Occipital lobe (tissue), 2 donors: Measurements from ENCODE around the gene SYNGAP1. TPM values are rescaled to one million over a fixed set of nuclear protein-coding genes. Genes with fewer than 3 reads are reported as not detected.
"Not testable (repeated sequence)": the region's sequence is repeated elsewhere in the genome, so short reads cannot be mapped to it uniquely, and the experiment has no call there.

Experiments
- DNase-seq: peaks from one replicate; lab custom pipeline; 2025; lab: John Stamatoyannopoulos, UW
- total RNA-seq: library from RNA; depleted of rRNA; stranded (reverse); fragments of >200 nt; gene quantifications from one replicate; pipeline ENCODE4 v1.2.3, GENCODE V29; 2014

The SYNGAP1 gene
- total RNA-seq, result 21.5 TPM

GRCh38 chr6:33419580-33420490 lies at the start of gene SYNGAP1:
Gene SYNGAP1, plus strand, starts transcription at chr6:33420065. Its CDS starts 200 bp downstream, at chr6:33420265.
- peak; percentile 59 for DNase-seq

DNA sequence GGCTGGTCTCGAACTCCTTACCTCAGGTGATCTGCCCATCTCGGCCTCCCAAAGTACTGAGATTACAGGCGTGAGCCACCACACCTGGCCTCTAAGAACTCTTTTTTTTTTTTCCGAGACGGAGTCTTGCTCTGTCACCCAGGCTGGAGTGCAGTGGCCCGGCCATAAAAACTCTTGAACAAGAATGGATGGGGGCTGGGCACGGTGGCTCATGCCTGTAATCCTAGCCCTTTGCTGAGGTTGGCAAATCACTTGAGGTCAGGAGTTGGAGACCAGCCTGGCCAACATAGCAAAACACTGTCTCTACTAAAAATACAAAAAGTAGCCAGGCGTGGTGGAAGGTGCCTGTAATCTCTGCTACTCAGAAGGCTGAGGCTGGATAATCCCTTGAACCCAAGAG lies 48.0 kb upstream of the SYNGAP1 start:
- not testable (repeated sequence) for DNase-seq

GRCh38 chr6:33372526-33373123 lies 47.2 kb upstream of the SYNGAP1 start:
- DNase-seq, result no peak

- DNase-seq, result no peak
Measured at GRCh38 chr6:33373960-33374910, 45.6 kb upstream of the SYNGAP1 start.

- DNase-seq, result no peak
Measured at GRCh38 chr6:33375143-33375671, 44.7 kb upstream of the SYNGAP1 start.

DNA sequence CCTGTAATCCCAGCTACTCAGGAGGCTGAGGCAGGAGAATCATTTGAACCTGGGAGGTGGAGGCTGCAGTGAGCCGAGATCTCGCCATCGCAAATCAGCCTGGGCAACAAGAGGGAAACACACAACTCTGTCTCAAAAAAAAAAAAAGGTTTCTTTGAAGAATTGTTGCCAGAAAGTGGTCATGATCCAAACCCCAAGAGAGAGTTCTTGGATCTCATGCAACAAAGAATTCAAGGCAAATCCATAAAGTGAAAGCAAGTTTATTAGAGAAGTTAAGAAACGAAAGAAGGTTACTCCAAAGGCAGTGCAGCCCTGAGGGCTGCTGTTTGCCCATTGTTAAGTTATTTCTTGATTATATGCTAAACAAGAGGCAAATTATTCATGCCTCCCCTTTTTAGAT lies 42.7 kb upstream of the SYNGAP1 start:
- DNase-seq, result no peak

DNA sequence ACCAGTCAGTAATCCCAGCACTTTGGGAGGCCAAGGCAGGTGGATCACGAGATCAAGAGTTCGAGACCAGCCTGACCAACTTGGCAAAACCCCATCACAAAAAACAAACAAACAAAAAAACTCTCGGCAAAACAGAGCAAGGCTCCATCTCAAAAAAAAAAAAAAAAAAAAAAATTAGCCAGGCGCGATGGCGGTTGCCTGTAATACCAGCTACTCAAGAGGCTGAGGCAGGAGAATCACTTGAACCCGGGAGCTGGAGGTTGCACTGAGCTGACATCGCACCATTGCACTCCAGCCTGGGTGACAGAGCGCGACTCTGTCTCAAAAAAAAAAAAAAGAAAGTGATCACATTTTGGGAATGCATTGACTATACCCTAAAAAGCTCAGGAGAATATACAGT lies 40.7 kb upstream of the SYNGAP1 start:
- not testable (repeated sequence) for DNase-seq

DNA sequence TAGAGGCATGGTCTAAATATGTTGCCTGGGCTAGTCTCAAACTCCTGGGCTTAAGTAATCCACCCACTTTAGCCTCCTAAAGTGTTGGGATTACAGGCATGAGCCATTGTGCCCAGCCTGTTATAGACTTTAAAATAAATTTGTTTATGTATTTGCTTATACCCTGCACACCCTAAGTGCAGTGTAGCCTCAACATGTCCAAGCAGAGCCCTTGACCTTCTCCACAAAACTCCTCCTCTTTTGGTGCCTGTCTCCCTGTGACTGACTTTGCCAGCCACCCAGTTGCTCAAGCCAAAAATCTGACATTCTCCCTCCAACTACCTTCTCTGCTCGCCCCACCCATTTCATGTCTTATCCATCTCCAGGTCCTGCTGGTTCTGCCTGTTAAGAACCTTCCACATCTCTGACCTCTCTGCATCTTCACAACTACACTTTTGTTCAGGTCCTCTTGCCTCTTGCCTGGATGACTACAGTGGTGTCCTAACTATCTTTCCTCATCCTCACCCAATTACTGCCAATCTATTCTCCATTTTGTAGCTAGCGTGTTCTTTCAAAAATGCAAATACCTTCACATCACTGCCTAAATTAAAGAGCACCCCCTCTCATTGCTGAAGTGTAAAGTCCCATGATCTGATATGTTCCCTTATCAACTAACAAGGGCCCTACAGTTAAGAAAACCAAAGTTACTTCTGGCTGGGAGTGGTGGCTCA lies 39.4 kb upstream of the SYNGAP1 start:
- no peak for DNase-seq

- DNase-seq, result no peak
Measured at GRCh38 chr6:33383427-33384185, 36.3 kb upstream of the SYNGAP1 start.

- no peak for DNase-seq
Measured at GRCh38 chr6:33384581-33385020, 35.3 kb upstream of the SYNGAP1 start.

DNA sequence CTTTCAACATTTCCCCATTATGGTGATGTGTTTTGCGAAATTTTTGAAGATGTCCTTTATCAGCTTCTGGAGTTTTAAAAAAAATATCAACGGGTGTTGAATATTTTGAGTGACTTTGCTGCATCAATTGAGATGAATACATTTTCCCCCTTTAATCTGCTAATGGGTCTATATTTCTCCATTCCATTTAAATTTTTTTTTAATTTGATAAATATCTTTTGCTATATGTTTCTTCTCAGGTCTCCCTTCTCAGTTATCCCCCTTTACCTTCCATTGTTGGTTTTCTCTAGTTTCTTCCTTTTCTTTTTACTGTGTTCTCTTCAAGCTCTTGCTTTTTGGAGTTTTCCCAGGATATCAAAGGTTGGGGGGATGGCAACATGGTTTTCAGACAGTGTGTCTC lies 29.7 kb upstream of the SYNGAP1 start:
- DNase-seq, result no peak

- DNase-seq, result no peak
Measured at GRCh38 chr6:33390767-33391277, 29.0 kb upstream of the SYNGAP1 start.

DNA sequence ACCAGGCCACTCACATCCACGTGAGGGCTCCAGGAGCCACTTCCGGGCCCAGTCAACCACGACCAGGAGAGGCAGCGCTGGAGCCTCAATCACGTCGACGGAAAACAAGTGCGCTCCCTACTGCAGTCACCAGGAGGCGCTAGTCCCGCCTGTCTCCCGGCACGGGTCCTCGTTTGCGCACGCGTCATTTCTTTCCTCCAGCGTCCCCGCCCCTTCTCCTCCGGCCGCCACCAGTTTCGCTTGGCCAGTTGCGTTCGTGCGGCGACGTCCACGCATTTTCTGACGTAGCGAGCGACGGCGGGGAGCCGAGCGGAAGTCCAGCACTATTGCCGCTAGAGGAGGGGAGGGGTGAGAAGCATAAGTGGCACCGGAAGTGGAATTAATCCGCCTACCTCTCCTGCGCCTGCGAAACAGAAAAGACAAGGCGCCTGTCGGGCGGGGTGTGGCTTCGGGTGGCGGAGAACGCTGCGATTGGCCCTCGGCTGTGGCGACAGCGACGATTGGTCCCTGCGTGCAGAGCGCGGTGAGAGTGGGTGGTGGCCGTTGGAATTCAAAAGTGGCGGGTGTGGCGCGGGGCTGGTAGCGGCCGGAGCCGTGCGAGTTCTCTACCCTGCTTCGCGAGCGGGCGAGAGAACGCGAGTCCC lies 28.5 kb upstream of the SYNGAP1 start, which contains the start of gene KIFC1:
TSS of gene KIFC1 (plus strand) at position 546 of the 644 bp plus-strand sequence. CDS start 163 bp downstream, outside the sequence.
- DNase-seq, result peak; percentile 100

GRCh38 chr6:33391922-33392594 lies 27.8 kb upstream of the SYNGAP1 start:
- DNase-seq, result no peak

DNA sequence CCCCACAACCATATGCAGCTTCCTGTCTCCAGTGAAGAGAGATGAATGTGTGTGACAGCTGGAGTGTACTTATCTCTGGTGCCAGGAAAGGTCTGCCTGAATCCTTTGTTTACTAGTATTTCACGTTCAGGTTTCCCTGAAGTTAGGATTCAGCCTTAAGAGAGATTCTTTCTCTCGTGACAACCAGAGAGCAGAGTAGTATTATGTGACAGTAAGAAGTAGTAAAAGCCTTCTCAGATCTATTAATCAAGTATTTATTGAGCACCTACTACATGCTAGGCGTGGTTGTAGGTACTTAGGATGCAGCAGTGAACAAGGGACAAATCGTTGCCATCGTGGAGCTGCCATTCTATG lies 27.3 kb upstream of the SYNGAP1 start:
- DNase-seq, result no peak

DNA sequence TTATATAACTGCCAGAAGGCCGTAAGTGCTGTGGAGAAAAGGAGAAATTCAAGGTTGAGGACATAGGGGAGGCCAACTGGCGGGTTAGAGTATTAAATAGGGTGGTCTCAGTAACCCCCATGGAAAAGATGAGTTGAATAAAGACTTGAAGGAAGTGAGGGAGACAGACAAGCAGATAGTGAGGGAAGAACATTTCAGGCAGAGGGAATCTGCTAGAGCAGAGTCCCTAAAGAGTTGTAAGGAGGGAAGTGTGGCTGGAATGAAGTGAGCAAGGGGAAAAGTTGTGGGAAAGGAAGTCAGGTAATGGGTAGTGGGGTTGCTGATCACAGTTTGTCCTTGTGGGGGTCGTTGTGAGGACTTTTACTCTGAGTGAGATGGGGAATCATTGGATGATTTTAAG lies 26.9 kb upstream of the SYNGAP1 start:
- no peak for DNase-seq

GRCh38 chr6:33397541-33397940 lies 22.3 kb upstream of the SYNGAP1 start:
- DNase-seq, result no peak

GRCh38 chr6:33398601-33399000 lies 21.3 kb upstream of the SYNGAP1 start:
- not testable (repeated sequence) for DNase-seq

DNA sequence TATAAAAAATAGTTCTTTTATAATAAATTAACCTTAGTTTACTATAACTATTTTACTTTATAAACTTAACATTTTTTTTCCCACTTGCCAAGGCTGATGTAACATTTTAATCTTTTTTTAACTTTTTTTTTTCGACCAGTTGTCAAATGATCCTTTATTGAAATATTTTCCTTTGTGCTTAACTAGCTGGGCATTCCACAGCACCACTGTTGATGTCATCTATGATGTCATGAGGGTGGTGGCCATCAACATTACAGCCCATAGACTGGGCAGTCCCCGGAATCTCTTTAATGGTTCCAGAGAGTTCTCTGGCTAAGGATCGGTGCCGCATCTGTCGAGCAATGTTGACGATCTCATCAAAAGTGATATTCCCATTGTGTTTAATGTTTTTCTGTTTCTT lies 20.0 kb upstream of the SYNGAP1 start:
- not testable (repeated sequence) for DNase-seq
